Mononuclear cell (primary cell): ENCODE measurements around the gene VSX1. TPM values are rescaled to one million over a fixed set of nuclear protein-coding genes. Genes with fewer than 3 reads are reported as not detected.

Experiments used
- H3K27me3 ChIP-seq: 2 replicates; pipeline ENCODE4 v1.6.0; 2011; ENCODE audit warnings: low read length, control low read depth; ENCODE audit not compliant: insufficient read depth
- H3K4me1 ChIP-seq: 2 replicates; pipeline ENCODE4 v1.5.1; 2011; ENCODE audit warnings: mild to moderate bottlenecking, low read length, control low read depth; ENCODE audit not compliant: insufficient read depth
- H3K4me3 ChIP-seq: 2 replicates; pipeline ENCODE4 v1.5.1; 2011; ENCODE audit warnings: mild to moderate bottlenecking, low read length, moderate library complexity
- H3K9me3 ChIP-seq: 2 replicates; pipeline ENCODE4 v1.5.1; 2011; ENCODE audit warnings: low read depth, mild to moderate bottlenecking, control low read depth, low read length
- total RNA-seq: library from RNA; depleted of rRNA; stranded (reverse); fragments of >200 nt; gene quantifications from one replicate; pipeline ENCODE4 v1.2.3, GENCODE V29; 2012

Gene VSX1
- total RNA-seq, 1 donor, result not detected

DNA sequence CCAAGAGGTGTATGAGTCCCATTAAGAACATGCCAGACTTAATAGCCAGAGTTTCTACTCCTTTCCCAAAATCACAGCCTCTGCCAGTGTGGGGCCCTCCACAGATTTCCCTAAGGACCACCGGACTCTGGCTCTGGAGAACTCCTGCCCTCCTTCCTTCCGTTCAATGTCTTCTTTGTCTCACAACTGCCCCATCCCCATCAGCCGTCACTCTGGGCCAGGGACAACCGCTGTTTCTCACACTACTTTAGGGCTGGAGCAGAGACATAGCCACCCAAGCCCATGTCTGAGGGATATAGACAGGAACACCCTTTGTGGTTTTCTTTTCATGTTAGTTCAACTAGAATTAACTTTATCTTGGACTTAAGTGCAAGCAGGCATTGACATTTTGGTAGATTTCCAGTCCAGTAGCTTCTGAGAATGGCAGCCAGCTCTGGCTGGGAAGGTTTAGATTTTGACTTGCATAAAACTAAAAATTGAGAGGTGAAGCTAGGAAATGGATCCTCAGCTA, 17.3 kb downstream of the VSX1 start:
- Histone ChIP-seq H3K4me3 (no peak overlapping the region), H3K9me3 (no peaks in the 10 kb centered on the region), H3K27me3 (peaks cover 10% of the 10 kb centered on the region), H3K4me1 (peaks cover 7% of the 10 kb centered on the region)

DNA sequence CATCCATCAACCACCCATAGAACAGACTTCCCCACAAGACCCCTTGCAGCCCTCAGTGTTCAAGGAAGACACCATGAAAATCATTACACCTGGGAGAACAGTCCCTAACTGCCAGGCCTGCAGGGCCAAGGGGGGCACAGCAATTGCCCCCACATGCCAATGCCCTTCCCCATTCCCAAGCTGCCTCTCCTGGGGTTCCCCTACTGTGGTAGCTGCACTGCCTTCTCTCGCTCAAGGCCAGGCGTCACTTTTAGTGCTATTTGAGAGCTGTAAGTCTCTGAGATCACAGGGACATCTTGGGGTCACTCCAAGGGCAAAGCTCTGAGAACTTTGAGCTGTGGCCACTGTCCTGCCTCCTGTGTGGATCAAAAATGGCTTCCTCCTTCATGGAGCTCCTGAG, 18.0 kb downstream of the VSX1 start:
- peaks cover 12% of the 10 kb centered on the region for H3K4me1 ChIP-seq
- H3K9me3 ChIP-seq, result no peaks in the 10 kb centered on the region
- no peak overlapping the region for H3K4me3 ChIP-seq
- peaks cover 5% of the 10 kb centered on the region for H3K27me3 ChIP-seq

DNA sequence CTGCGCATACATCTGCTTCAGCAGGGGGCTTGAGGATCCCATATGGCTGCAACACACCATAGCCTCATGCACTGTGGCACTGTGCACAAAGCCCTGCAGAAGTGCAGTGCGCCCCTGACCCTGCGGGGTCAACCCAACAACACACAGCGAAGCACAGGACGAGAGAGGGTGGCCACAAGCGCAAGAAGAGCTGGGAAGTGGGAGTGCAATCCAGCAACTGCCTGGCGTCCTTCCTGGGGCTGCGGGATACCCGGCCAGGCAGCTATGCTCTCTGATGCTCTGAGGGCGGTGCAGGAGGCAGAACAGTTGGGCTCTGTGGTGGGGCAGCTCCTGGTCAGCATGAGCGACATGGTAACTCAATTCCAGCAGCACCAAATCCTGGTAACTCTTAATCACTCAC, 18.4 kb downstream of the VSX1 start:
- Histone ChIP-seq H3K4me3 (no peak overlapping the region), H3K4me1 (peaks cover 16% of the 10 kb centered on the region), H3K27me3 (peaks cover 4% of the 10 kb centered on the region), H3K9me3 (no peaks in the 10 kb centered on the region)

DNA sequence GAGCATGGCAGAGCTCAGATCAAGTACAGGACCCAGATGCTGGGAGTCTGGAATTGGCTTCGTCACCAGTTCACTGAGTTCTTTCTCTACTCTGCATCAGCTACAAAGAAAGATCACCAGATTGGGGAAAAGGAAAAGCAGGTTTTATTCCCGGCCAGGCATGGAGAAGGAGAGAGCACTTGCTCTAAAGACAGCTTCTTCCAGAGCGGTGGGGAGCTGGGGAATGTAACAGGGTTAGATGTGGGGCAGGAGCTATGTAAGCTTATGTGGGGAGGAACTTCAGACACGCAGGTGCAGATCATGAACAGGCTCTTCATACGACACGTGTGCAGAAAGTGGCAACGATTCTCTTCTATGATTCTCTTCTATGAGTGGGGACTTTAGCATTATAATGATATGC, 19.1 kb downstream of the VSX1 start:
- Histone ChIP-seq H3K4me3 (no peak overlapping the region), H3K9me3 (no peaks in the 10 kb centered on the region), H3K4me1 (peaks cover 18% of the 10 kb centered on the region), H3K27me3 (no peaks in the 10 kb centered on the region)

DNA sequence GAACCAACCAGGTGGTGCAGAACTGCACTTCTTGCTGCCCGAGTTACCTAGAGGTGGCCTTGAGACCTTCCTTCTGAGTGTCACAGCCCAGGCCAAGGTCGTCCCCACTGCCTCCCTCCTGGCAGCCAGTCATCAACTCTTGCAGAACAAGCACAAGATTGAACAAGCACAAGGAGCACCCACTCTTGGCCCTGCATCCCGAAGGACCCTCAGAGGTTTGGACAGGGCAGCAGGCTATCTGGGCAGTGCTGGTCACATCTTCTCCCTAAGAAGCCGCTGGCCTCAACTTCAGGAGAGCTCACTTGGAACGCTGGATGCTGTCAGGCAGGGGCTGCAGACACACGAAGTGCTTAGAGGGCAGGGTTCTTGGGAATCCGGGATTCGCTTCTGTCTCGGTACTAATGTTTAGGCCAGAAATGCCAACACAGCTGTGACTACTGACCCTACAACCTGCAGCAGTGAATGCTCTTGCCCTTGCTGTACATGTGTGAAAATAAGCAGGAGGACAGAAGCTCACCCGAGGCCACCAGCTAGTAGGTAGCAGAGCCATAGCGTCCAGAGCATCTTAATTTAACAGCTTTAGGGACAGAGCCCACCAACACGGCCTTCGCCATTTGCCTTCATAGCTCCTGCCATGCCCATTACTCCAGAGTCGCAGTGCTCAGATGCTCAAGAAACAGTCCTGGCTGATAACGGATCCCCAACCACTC, 20.0 kb downstream of the VSX1 start:
- no peaks in the 10 kb centered on the region for H3K9me3 ChIP-seq
- H3K27me3 ChIP-seq, result no peaks in the 10 kb centered on the region
- H3K4me3 ChIP-seq, result no peak overlapping the region
- peaks cover 18% of the 10 kb centered on the region for H3K4me1 ChIP-seq

DNA sequence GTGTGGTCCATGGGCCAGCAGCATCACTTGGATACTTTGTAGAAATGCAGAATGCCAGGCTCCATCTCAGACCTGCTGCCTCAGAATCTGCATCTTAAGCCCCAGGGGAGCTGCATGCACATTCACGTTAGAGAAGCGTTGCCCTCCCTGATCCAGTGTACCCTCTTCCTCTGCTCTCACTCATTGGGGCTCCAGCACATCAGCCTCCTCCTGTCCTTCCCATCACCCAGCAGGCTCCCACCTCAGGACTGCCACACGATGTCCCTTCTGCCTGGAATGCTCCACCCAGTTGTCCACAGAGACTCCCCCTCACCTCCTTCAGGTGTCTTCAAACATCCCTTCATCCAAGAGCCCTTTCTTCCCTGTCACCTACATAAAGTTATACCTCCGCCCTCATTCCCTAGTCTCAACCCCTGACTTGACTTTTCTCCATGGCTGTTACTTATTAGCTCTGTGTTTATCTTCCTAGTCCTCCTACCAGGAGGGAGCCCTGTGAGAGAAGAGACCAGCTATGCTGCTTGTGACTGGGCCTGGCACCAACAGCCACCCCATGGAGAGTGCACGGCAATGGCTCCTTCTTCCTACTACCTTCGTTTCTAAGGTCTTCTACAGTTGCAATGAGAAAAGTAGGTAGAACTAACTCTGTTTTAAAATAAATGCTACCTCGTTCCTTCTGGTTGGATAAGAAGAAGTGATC, 20.7 kb downstream of the VSX1 start:
- no peaks in the 10 kb centered on the region for H3K9me3 ChIP-seq
- H3K4me1 ChIP-seq, result peaks cover 26% of the 10 kb centered on the region
- no peak overlapping the region for H3K4me3 ChIP-seq
- H3K27me3 ChIP-seq, result no peaks in the 10 kb centered on the region

GRCh38 chr20:25059866-25060465, 22.0 kb downstream of the VSX1 start:
- H3K9me3 ChIP-seq, result no peaks in the 10 kb centered on the region
- H3K4me1 ChIP-seq, result peaks cover 34% of the 10 kb centered on the region
- no peaks in the 10 kb centered on the region for H3K27me3 ChIP-seq
- H3K4me3 ChIP-seq, result no peak overlapping the region

GRCh38 chr20:25058847-25059810, 22.8 kb downstream of the VSX1 start:
- peaks cover 41% of the 10 kb centered on the region for H3K4me1 ChIP-seq
- no peaks in the 10 kb centered on the region for H3K9me3 ChIP-seq
- peak overlapping the region; percentile 69 for H3K4me3 ChIP-seq
- no peaks in the 10 kb centered on the region for H3K27me3 ChIP-seq

DNA sequence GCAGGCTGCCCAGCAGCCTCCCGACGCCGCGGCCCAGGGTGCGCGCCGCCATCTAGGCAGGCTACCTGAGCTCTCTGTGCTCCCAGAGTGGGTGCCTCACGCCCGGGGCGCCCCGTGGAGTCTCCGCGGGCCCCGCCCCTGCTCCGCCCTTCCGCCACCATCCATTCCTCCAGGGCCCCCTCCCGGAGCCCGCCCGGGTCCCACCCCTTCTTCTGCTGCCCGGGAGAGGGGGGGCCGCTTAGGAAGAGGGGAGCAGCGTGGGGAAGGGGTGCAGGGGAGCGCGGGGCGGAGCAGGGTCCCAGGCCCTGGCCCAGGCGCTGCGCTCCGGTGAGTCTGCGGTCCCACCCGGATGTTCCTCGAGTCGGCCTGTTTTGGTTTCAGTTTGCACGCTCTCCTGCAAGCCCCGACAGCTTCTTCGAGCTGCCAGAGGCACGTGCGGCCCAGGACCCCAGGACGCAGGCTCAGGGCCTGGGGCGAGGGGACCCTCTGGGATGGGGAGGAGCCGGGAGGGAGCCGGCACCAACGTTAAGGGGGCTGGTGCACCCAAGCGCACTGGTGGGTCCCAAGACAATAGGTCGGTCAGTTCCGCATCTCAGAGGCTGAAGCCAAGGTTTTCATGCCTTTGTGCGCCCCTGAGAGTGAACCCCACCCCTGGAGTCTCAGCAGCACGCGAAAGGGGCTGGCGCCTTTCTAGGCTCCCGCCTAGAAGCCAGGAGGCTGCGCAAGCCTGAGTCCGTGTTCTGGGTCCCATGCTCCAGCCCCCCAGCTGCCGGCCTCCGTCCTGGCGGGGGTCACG, 23.7 kb downstream of the VSX1 start, which contains the start of gene ACSS1:
ACSS1 (minus strand) TSS at position 89 of the 796 bp plus-strand sequence; CDS start at position 52, 37 bp downstream.
- Histone ChIP-seq H3K4me3 (peak within 1 kb of the TSS; percentile 69), H3K9me3 (no peaks in the 10 kb centered on the region), H3K27me3 (no peaks in the 10 kb centered on the region), H3K4me1 (peaks cover 50% of the 10 kb centered on the region)

- no peaks in the 10 kb centered on the region for H3K9me3 ChIP-seq
- H3K4me3 ChIP-seq, result peak overlapping the region; percentile 69
- peaks cover 55% of the 10 kb centered on the region for H3K4me1 ChIP-seq
- no peaks in the 10 kb centered on the region for H3K27me3 ChIP-seq
Measured at GRCh38 chr20:25057234-25058050, 24.5 kb downstream of the VSX1 start.

DNA sequence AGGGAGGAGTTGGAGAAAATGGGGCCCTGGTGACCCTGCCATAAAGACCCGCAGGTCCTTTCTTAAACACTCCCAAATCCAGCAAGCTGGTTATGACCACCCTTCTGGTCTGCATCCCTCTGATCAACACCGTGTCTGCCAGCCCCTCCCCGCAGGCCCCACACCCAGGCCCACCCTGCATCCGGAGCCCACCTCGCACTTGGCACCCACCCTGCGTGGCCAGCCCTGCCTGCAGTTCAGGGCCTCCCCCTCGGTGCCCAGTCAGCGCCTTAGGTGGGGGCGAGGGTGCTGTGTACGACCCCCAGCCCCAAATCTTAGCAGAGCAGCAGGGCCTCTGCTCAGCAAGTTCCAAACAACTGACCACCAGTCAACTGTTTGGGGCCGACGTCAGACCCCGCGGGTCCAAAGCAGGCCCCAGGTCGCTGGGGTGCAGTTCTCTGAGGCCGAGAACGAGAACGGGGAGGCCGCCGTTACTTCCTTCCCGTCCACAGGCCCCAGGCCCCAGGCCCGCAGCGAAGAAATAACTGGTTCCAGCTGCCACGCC, 25.2 kb downstream of the VSX1 start:
- H3K4me1 ChIP-seq, result peaks cover 62% of the 10 kb centered on the region
- peak overlapping the region; percentile 69 for H3K4me3 ChIP-seq
- no peaks in the 10 kb centered on the region for H3K27me3 ChIP-seq
- no peaks in the 10 kb centered on the region for H3K9me3 ChIP-seq

DNA sequence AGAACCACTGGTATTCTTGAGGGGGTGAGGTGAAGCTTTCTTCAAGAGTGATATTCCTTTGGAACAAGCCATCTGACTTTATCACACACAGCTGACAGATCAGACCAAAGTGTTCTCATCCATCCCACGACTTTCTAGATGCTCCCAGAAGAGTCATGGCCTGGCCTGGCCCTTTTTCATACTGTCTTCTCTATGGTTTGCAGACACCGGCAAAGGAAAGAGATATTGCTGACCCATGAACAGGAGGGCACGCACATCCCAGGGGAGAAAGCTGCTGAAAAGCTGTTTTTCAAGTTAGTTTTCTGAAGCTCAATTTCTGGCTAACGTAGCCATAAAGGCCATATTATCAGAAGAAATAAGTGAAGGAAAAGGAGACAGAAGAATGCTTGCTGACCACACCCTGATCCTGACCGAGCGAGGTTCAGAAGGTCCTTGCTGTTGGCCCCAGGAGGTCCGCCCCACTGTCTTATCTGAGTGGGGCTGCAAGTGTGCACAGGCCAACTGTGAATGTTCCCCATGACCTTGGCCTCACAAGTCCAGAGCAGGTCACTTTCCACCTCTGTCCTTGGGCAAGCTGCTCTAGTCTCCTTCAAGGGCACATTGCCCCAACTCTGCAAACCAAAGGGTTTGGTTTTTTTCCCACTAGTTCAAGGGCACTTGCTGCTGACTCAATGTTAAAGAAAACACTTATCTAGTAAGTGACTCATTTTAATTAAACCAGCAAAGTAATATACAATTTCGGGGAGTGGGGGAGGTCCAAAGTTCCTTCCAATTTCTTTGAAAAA, 26.0 kb downstream of the VSX1 start:
- H3K4me1 ChIP-seq, result peaks cover 63% of the 10 kb centered on the region
- no peaks in the 10 kb centered on the region for H3K27me3 ChIP-seq
- H3K4me3 ChIP-seq, result no peak overlapping the region
- H3K9me3 ChIP-seq, result no peaks in the 10 kb centered on the region
